ENCODE data around the gene LRTM2.

DNA sequence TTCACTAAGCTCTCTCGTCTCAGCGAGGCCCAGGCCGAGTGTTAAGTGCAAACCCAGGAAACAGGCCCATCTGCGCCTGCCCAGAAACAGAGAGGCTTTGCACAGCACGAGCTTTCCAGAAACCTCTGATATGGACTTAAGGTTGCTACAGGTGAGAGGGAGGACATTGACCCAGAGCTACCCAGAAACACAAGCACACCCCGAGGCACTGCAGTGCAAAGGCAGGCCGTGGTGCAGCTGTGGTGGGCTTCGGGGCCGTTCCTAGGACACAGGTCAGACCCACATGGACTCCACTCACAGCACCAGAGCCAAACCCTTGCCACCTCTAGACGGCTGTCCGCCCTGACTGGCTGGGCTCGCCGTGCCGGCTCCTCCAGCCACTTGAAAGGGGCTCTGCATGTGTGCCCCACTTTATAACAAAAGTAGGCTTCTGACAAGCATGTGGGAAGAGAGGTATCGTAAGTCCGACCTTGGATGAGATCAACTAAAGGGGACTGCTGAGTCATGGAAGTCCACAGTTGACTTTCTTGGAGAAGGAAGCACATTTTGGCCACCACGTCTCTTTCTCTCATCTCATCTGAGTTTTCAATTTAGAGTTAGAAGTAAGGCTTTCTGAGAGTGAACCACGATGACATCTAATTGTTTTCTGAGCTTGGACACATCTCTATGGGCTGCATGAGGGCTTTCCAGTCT lies 59.9 kb downstream of the LRTM2 start:
- TF ChIP-seq, protein P1, sequence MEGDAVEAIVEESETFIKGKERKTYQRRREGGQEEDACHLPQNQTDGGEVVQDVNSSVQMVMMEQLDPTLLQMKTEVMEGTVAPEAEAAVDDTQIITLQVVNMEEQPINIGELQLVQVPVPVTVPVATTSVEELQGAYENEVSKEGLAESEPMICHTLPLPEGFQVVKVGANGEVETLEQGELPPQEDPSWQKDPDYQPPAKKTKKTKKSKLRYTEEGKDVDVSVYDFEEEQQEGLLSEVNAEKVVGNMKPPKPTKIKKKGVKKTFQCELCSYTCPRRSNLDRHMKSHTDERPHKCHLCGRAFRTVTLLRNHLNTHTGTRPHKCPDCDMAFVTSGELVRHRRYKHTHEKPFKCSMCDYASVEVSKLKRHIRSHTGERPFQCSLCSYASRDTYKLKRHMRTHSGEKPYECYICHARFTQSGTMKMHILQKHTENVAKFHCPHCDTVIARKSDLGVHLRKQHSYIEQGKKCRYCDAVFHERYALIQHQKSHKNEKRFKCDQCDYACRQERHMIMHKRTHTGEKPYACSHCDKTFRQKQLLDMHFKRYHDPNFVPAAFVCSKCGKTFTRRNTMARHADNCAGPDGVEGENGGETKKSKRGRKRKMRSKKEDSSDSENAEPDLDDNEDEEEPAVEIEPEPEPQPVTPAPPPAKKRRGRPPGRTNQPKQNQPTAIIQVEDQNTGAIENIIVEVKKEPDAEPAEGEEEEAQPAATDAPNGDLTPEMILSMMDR (IDR thresholded peaks at IDR 0.05): no peak
- TF ChIP-seq POLR2AphosphoS5 (IDR thresholded peaks at IDR 0.05; ENCODE audit: insufficient read depth in 1 of 2, low read depth in 1 of 2) (no peak), POLR2A (IDR thresholded peaks at IDR 0.05) (no peak)

Data from vagina (tissue), 2 donors.